ENCODE measurements around the gene CPSF3. TPM values are rescaled to one million over a fixed set of nuclear protein-coding genes. Genes with fewer than 3 reads are reported as not detected.

Gene CPSF3
- total RNA-seq, 2 experiments from 2014 or later, result 79.6 to 84.4 TPM

- CTCF ChIA-PET, result no interaction called here
- POLR2A ChIA-PET, result interaction anchor here (0.5 to 0.7 kb wide), 2 partner anchors 25 to 530 kb away, joined by 3 to 9 read pairs; no protein-coding TSS in a partner anchor
Observed at GRCh38 chr2:9451231-9451630, 27.8 kb downstream of the CPSF3 start.

DNA sequence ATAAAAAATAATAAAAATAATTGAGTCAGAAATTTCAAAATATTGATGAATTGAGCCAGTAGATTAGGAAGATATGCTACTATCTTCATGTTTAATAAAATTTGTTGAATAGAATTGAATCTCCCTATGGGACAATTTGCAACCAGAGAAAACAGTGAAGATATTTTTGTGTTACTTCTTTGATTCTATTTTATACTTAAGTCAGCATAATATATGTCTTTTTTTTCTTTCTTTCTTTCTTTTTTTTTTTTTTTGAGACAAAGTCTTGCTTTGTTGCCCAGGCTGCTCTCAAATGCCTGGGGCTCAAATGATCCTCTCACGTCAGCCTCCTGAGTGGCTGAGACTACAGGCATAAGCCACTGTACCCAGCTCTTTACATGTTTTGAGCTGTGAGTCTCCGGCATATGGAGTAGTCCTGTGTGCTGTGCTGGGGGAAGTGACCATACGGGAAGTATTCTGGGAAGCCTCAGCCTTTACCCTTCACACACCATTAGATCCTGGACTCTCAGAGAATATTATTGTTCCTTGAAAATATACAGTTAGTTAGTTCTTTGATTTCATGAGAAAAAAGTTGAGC is 37.1 kb downstream of the CPSF3 start:
- CTCF ChIA-PET, result interaction anchor here (0.6 kb wide), 1 partner anchor 90 kb away, joined by 3 read pairs; no protein-coding TSS in a partner anchor
- POLR2A ChIA-PET, result no interaction called here

- CTCF ChIA-PET, result interaction anchor here (0.6 kb wide), 1 partner anchor 90 kb away, joined by 3 read pairs; no protein-coding TSS in a partner anchor
- POLR2A ChIA-PET, result no interaction called here
Observed at GRCh38 chr2:9461079-9461478, 37.6 kb downstream of the CPSF3 start.

GRCh38 chr2:9462313-9462712 is 38.9 kb downstream of the CPSF3 start:
- CTCF ChIA-PET, result no interaction called here

GRCh38 chr2:9462886-9463697 is 39.6 kb downstream of the CPSF3 start:
- POLR2A ChIA-PET, result interaction anchor here (1.3 kb wide), 1 partner anchor 10 kb away, joined by 3 read pairs; no protein-coding TSS in a partner anchor
- CTCF ChIA-PET, result interaction anchor here (0.6 kb wide), 1 partner anchor 98 kb away, joined by 3 read pairs; no protein-coding TSS in a partner anchor

More at GRCh38 chr2:9462313-9462712, 38.9 kb downstream of the CPSF3 start:
- POLR2A ChIA-PET, result interaction anchor here (1.3 kb wide), 1 partner anchor 11 kb away, joined by 3 read pairs; no protein-coding TSS in a partner anchor

DNA sequence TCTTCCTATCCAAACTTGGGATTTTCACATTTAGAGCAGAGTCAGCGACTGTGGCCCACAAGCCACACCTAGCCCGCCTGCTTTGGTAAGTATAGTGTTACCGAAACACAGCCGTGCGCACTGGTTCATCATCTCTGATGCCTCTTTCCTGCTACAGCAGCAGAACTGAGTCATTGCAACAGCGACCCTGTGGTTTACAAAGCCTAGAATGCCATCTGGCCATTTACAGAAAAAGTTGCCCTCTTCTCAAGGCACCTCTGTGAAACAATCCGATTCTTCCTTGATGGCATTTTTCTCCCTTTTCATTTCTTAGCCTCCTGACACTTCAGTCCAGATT is 40.2 kb downstream of the CPSF3 start:
- ChIA-PET POLR2A (interaction anchor here (1.3 kb wide), 1 partner anchor 10 kb away, joined by 3 read pairs; no protein-coding TSS in a partner anchor), CTCF (no interaction called here)

DNA sequence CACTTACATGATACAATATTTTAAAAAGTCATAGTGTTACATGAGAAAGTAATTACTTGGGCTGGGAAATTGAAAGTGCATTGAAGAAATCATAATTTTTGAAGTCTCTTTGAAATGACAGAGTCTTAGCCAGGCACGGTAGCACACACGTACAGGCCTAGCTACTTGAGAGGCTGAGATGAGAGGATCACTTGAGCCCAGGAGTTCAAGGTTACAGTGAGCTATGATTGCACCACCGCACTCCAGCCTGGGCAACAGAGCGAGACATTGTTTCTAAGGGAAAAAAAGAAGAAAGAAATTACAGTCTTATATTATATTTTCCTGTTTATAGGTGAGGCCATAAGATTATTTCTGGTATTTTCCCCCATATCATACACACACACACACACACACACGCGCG is 41.7 kb downstream of the CPSF3 start:
- POLR2A ChIA-PET, result no interaction called here
- CTCF ChIA-PET, result no interaction called here

DNA sequence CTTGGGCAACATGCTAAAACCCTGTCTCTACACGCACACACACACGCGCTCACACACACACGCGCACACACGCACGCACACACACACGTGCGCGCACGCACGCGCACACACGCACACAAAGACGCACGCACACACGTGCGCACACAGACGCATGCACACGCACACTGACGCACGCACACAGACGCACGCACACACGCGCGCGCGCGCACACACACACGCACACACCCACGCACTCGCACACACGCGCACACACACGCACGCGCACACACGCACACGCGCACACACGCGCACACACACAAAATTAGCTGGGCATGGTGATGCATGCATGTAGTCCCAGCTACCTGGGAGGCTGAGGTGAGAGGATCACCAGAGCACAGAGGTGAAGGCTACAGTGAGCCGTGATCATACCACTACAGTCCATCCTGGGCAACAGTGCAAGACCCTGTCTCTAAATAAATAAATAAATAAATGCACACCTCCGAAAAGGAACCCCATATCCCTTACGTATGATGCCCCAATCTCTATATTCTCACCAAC is 42.8 kb downstream of the CPSF3 start:
- ChIA-PET POLR2A (no interaction called here), CTCF (no interaction called here)

DNA sequence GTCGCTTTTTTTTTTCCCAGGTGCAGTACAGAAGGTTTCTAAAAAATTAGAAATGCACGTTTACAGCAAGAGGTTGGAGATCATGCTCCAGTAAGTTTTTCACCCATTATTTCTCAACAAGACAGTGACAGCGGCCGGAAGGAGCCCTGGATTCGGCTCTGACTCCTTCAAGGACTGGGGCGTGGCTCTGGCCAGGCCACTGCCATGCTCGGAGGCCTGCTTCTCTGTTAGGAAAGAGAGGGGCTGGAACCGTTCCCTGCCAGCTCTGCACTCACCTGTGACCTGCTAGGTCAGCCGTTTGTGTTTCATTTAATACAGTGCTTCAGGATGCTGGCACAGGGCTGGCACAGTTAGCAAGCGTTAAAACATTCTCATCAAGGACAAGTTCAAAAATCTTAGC is 44.2 kb downstream of the CPSF3 start:
- ChIA-PET POLR2A (no interaction called here), CTCF (no interaction called here)

- ChIA-PET POLR2A (no interaction called here), CTCF (no interaction called here)
Observed at GRCh38 chr2:9471206-9471605, 47.8 kb downstream of the CPSF3 start.

DNA sequence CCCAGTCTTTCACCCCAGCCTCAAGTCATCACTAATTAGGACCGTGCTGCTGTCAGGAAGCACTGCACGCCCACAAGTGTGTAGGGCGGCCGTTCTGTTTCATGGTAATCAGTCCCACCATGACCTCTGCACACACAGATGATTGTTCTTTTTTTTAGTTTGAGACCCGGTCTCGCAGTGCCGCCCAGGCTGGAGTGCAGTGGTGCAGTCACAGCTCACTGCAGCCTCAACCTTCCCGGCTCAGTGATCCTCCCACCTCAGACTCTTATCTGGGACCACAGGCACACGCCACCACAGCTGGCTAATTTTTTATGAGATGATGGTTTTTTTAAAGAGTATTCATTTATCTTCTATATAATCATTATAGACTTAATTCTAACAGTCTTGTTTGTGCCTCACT is 49.1 kb downstream of the CPSF3 start:
- ChIA-PET POLR2A (no interaction called here), CTCF (no interaction called here)

DNA sequence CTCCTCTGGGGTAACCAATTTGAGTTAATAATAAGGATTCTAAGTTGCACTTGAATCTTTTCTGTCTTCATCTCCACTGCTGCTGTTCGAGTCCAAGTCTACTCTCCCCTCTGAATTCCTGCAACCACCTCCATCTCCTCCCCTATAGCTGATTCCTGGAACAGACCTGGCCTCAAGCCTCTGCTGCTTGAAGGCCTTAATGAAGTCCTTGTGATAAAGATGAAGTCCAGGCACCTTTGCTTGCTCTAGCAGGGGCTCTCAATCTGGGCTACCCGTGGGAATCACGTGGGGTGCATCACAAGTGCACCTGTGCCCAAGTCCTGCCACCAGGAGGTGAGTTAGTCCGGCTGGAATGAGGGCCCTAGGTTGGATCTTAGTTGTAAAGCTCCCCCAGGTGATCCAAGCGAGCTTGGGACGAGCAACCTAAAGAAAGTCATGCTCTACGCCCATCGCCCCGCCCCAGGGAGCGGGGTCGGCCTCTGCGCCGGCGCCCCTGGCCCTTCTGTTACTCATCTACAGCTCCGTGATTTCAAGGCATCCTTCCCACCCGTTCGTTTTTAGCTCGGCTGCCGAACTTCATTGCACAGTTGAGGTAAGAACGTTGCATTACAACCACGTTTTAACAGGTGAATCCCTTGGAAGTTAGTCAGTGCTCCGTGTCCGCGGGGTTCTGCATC is 50.0 kb downstream of the CPSF3 start:
- CTCF ChIA-PET, result interaction anchor here (0.5 to 1.0 kb wide), 4 partner anchors 50 to 1743 kb away, joined by 3 to 4 read pairs (median 3); no protein-coding TSS in a partner anchor
- POLR2A ChIA-PET, result interaction anchor here (0.6 to 1.1 kb wide), 4 partner anchors 11 to 230 kb away, joined by 3 to 10 read pairs (median 3); partner anchors contain the start of genes CPSF3 and ITGB1BP1

DNA sequence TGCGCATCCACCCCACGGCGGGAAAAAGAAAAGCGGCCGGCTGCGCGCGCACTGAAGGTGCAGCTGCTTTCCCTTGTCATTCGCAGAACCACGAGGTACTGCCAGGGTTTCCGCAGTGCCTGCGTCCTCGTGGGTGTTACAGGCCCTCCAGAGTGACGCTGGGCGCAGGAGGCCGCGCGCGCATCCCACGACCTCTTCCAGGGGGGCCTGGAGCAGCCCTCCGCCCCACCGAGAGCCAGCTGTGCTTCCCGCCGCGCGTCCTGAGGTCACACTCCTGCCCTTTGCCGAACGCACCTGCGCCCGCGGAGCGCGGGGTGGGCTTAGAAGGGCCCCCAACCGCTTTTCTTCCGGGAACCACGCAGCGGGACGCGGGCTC is 50.5 kb downstream of the CPSF3 start:
- POLR2A ChIA-PET, result interaction anchor here (0.6 to 1.1 kb wide), 4 partner anchors 11 to 230 kb away, joined by 3 to 10 read pairs (median 3); partner anchors contain the start of genes CPSF3 and ITGB1BP1
- CTCF ChIA-PET, result interaction anchor here (0.5 to 1.0 kb wide), 4 partner anchors 51 to 1742 kb away, joined by 3 to 4 read pairs (median 3); no protein-coding TSS in a partner anchor

- ChIA-PET CTCF (interaction anchor here (0.5 to 1.5 kb wide), 4 partner anchors 19 to 81 kb away, joined by 3 to 6 read pairs (median 3); partner anchors contain the start of gene ADAM17), POLR2A (interaction anchor here (0.6 to 1.1 kb wide), 5 partner anchors 34 to 81 kb away, joined by 3 to 10 read pairs (median 4); partner anchors contain the start of genes ADAM17, CPSF3 and ITGB1BP1)
Observed at GRCh38 chr2:9474361-9475057, 51.1 kb downstream of the CPSF3 start, which contains the start of gene IAH1. Gene IAH1 (plus strand): TSS chr2:9474551. CDS start chr2:9474567, 16 bp downstream.

DNA sequence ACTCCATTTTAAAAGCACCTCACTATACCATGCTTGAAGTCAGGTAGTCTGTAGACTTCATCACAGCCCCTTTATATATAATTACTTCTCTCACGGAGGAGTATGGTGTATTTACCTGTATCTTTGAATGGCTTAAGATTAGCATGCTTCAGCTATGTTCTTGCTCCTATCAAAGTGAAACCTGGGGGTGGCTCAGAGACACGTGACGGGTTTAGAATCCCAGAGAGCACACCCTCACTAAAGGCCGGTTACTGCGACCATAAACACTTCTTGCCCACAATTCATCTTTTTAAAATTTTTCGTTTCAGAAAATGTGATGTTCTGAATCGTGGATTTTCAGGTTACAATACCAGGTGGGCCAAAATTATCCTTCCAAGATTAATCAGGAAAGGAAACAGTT is 54.5 kb downstream of the CPSF3 start:
- CTCF ChIA-PET, result no interaction called here
- POLR2A ChIA-PET, result interaction anchor here (0.6 kb wide), 1 partner anchor 968 kb away, joined by 6 read pairs; no protein-coding TSS in a partner anchor

GRCh38 chr2:9478526-9478925 is 55.1 kb downstream of the CPSF3 start:
- ChIA-PET POLR2A (no interaction called here), CTCF (no interaction called here)

GRCh38 chr2:9480157-9480556 is 56.7 kb downstream of the CPSF3 start:
- ChIA-PET POLR2A (no interaction called here), CTCF (no interaction called here)

- CTCF ChIA-PET, result no interaction called here
Observed at GRCh38 chr2:9483107-9483506, 59.7 kb downstream of the CPSF3 start.

GRCh38 chr2:9484533-9484932 is 61.1 kb downstream of the CPSF3 start:
- CTCF ChIA-PET, result interaction anchor here (1.3 kb wide), 1 partner anchor 9 kb away, joined by 3 read pairs; no protein-coding TSS in a partner anchor
- POLR2A ChIA-PET, result no interaction called here

More at GRCh38 chr2:9483107-9483506, 59.7 kb downstream of the CPSF3 start:
- POLR2A ChIA-PET, result no interaction called here

Measured in activated CD8-positive, alpha-beta memory T cell treated with anti-CD3 and anti-CD28 coated beads for 36 hours (primary cell).